AML-193 (cell line): Measurements from ENCODE around the gene CCND1.
A peak's percentile ranks its signal among the peaks of the same experiment; 100 is the strongest.
"Not testable (repeated sequence)": the region's sequence is repeated elsewhere in the genome, so short reads cannot be mapped to it uniquely, and the experiment has no call there.

Experiments used
- DNase-seq, 2 experiments: peaks; one replicate each; lab custom pipeline; 2025; lab: John Stamatoyannopoulos, UW

The CCND1 gene

GRCh38 chr11:69666752-69667536 is 26.0 kb downstream of the CCND1 start:
- DNase-seq = no peak

GRCh38 chr11:69667619-69668604 is 27.0 kb downstream of the CCND1 start:
- no peak for DNase-seq

GRCh38 chr11:69669486-69669885 is 28.5 kb downstream of the CCND1 start:
- no peak for DNase-seq

GRCh38 chr11:69670158-69670845 is 29.3 kb downstream of the CCND1 start:
- DNase-seq = peak; percentile 26 to 35

GRCh38 chr11:69671734-69672465 is 30.9 kb downstream of the CCND1 start:
- no peak for DNase-seq

GRCh38 chr11:69674267-69674885 is 33.4 kb downstream of the CCND1 start:
- no peak for DNase-seq

GRCh38 chr11:69674886-69675714 is 34.1 kb downstream of the CCND1 start, which contains the start of gene LTO1:
Gene LTO1, minus strand, starts transcription at chr11:69675353. Its CDS starts 114 bp downstream, at chr11:69675239.
- DNase-seq = peak; percentile 79 to 85

GRCh38 chr11:69677749-69678148 is 36.8 kb downstream of the CCND1 start:
- DNase-seq = no peak

GRCh38 chr11:69680688-69681087 is 39.7 kb downstream of the CCND1 start:
- no peak for DNase-seq

- DNase-seq = no peak
Measured at GRCh38 chr11:69682221-69682620, 41.3 kb downstream of the CCND1 start.

GRCh38 chr11:69682681-69683326 is 41.8 kb downstream of the CCND1 start:
- no peak for DNase-seq

- DNase-seq = no peak
Measured at GRCh38 chr11:69683764-69684333, 42.9 kb downstream of the CCND1 start.

- DNase-seq = no peak
Measured at GRCh38 chr11:69684651-69685050, 43.7 kb downstream of the CCND1 start.

GRCh38 chr11:69685348-69685747 is 44.4 kb downstream of the CCND1 start:
- no peak for DNase-seq

GRCh38 chr11:69686452-69686851 is 45.5 kb downstream of the CCND1 start:
- no peak for DNase-seq

- DNase-seq = no peak
Measured at GRCh38 chr11:69686856-69687255, 45.9 kb downstream of the CCND1 start.

GRCh38 chr11:69687969-69688771 is 47.2 kb downstream of the CCND1 start:
- not testable (repeated sequence) for DNase-seq
